Hepatocyte (in vitro differentiated cells): ENCODE data around the gene HPSE2.

ENCODE experiments used
- CTCF ChIP-seq: fragments of 200-600 bp; sonication (generic); IDR thresholded peaks from 2 replicates; pipeline ENCODE4 v1.5.1; 2016; ENCODE audit warnings: antibody characterized with exemption, mild to moderate bottlenecking; ENCODE audit not compliant: poor library complexity
- EZH2 ChIP-seq: fragments of 200-600 bp; sonication (generic); IDR thresholded peaks from 2 replicates; pipeline ENCODE4 v1.6.1; 2016; ENCODE audit warnings: antibody characterized with exemption, mild to moderate bottlenecking, borderline replicate concordance

GRCh38 chr10:98430427-98430826 lies 805.2 kb downstream of the HPSE2 start:
- TF ChIP-seq CTCF (no peak), EZH2 (no peak)
